Ishikawa (cell line): ENCODE measurements around the gene MTAP.

Experiments used
- CREB1 ChIP-seq: IDR thresholded peaks from 2 replicates; pipeline ENCODE4 v1.6.1; 2012; ENCODE audit warnings: low read depth
- EGR1 ChIP-seq: IDR thresholded peaks from 2 replicates; pipeline ENCODE4 v1.6.1; 2012
- EP300 ChIP-seq: IDR thresholded peaks from 2 replicates; pipeline ENCODE4 v1.6.1; 2012; ENCODE audit warnings: borderline replicate concordance
- RAD21 ChIP-seq: IDR thresholded peaks from 2 replicates; pipeline ENCODE4 v1.6.1; 2012; ENCODE audit warnings: low read depth
- TEAD4 ChIP-seq: IDR thresholded peaks from 2 replicates; pipeline ENCODE4 v1.6.1; 2012
- YY1 ChIP-seq: IDR thresholded peaks from 2 replicates; pipeline ENCODE4 v1.6.1; 2012; ENCODE audit warnings: low read depth
- TF ChIP-seq, protein P1 (sequence below): IDR thresholded peaks from 2 replicates; pipeline ENCODE4 v1.6.1; 2012; ENCODE audit warnings: low read depth, mild to moderate bottlenecking

DNA sequence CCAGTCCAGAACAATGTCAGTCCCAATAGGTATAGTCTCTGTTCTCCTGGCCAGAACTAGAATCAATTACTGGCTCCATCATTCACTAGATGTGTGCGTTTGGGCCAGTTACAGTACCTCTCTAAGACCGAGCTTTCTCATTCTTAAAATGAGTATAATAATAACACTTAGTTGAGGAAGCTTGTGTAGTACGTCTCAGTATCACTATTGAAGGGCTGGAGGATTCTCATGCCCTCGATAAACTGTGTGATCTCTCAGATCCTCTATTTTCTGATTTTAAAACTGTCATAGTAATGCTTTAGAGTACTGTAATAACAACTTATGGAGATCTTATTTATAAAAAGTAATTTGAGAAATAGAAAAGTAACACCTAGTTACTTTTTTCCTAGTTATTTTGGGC lies 141.0 kb downstream of the MTAP start:
- no peak for TF ChIP-seq EP300
- TF ChIP-seq CREB1 = no peak
- TF ChIP-seq, protein P1, sequence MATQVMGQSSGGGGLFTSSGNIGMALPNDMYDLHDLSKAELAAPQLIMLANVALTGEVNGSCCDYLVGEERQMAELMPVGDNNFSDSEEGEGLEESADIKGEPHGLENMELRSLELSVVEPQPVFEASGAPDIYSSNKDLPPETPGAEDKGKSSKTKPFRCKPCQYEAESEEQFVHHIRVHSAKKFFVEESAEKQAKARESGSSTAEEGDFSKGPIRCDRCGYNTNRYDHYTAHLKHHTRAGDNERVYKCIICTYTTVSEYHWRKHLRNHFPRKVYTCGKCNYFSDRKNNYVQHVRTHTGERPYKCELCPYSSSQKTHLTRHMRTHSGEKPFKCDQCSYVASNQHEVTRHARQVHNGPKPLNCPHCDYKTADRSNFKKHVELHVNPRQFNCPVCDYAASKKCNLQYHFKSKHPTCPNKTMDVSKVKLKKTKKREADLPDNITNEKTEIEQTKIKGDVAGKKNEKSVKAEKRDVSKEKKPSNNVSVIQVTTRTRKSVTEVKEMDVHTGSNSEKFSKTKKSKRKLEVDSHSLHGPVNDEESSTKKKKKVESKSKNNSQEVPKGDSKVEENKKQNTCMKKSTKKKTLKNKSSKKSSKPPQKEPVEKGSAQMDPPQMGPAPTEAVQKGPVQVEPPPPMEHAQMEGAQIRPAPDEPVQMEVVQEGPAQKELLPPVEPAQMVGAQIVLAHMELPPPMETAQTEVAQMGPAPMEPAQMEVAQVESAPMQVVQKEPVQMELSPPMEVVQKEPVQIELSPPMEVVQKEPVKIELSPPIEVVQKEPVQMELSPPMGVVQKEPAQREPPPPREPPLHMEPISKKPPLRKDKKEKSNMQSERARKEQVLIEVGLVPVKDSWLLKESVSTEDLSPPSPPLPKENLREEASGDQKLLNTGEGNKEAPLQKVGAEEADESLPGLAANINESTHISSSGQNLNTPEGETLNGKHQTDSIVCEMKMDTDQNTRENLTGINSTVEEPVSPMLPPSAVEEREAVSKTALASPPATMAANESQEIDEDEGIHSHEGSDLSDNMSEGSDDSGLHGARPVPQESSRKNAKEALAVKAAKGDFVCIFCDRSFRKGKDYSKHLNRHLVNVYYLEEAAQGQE = no peak
- no peak for TF ChIP-seq TEAD4
- TF ChIP-seq YY1 = no peak
- TF ChIP-seq RAD21 = no peak
- no peak for TF ChIP-seq EGR1
